MG63 (cell line): Measurements from ENCODE around the gene ACBD5. TPM values are rescaled to one million over a fixed set of nuclear protein-coding genes. Genes with fewer than 3 reads are reported as not detected.
"Not testable (repeated sequence)": the region's sequence is repeated elsewhere in the genome, so short reads cannot be mapped to it uniquely, and the experiment has no call there.

Experiments used
- DNase-seq: peaks from one replicate; pipeline ENCODE4 v3.0.0-alpha.2; 2020
- H3K27me3 ChIP-seq: fragments of 250-450 bp; sonication (Bioruptor Pico); 2 replicates; pipeline ENCODE4 v1.5.1; 2020; ENCODE audit warnings: mild to moderate bottlenecking, moderate library complexity
- H3K36me3 ChIP-seq: fragments of 250-450 bp; sonication (Bioruptor Pico); 2 replicates; pipeline ENCODE4 v1.5.1; 2020; ENCODE audit warnings: mild to moderate bottlenecking, moderate library complexity
- H3K4me3 ChIP-seq: fragments of 250-450 bp; sonication (Bioruptor Pico); 2 replicates; pipeline ENCODE4 v1.5.1; 2020; ENCODE audit warnings: mild to moderate bottlenecking, moderate library complexity
- H3K9me3 ChIP-seq: fragments of 250-450 bp; sonication (Bioruptor Pico); 2 replicates; pipeline ENCODE4 v1.5.1; 2020; ENCODE audit warnings: mild to moderate bottlenecking, moderate library complexity
- total RNA-seq: library from RNA; depleted of rRNA; stranded (reverse); fragments of >200 nt; shearing (Covaris generic); gene quantifications from 2 replicates; pipeline ENCODE4 v1.2.3, GENCODE V29; 2014; ENCODE audit warnings: low replicate concordance

Gene ACBD5
- total RNA-seq, 1 experiment from 2014 or later: 12.8 TPM

GRCh38 chr10:27244976-27245375, 4.4 kb upstream of the ACBD5 start:
- no peaks in the 10 kb centered on the region for H3K9me3 ChIP-seq
- H3K4me3 ChIP-seq: no peak overlapping the region
- DNase-seq: no peak
- H3K27me3 ChIP-seq: no peaks in the 10 kb centered on the region
- no peaks in the 10 kb centered on the region for H3K36me3 ChIP-seq

GRCh38 chr10:27242951-27243551, 2.5 kb upstream of the ACBD5 start:
- Histone ChIP-seq H3K4me3 (peak overlapping the region; percentile 75), H3K36me3 (peaks cover 2% of the 10 kb centered on the region), H3K9me3 (no peaks in the 10 kb centered on the region), H3K27me3 (no peaks in the 10 kb centered on the region)
- DNase-seq: peak; percentile 67

- Histone ChIP-seq H3K4me3 (peak overlapping the region; percentile 75), H3K36me3 (peaks cover 2% of the 10 kb centered on the region), H3K27me3 (no peaks in the 10 kb centered on the region), H3K9me3 (no peaks in the 10 kb centered on the region)
- DNase-seq: no peak
Observed at GRCh38 chr10:27242473-27242950, 1.9 kb upstream of the ACBD5 start.

GRCh38 chr10:27241652-27242472, 1.3 kb upstream of the ACBD5 start:
- Histone ChIP-seq H3K9me3 (no peaks in the 10 kb centered on the region), H3K27me3 (no peaks in the 10 kb centered on the region), H3K36me3 (peaks cover 2% of the 10 kb centered on the region), H3K4me3 (peak overlapping the region; percentile 75)
- peak; percentile 93 for DNase-seq

- Histone ChIP-seq H3K9me3 (no peaks in the 10 kb centered on the region), H3K36me3 (peaks cover 2% of the 10 kb centered on the region), H3K27me3 (no peaks in the 10 kb centered on the region), H3K4me3 (peak overlapping the region; percentile 75)
- peak; percentile 24 for DNase-seq
Observed at GRCh38 chr10:27241010-27241651, 534 bp upstream of the ACBD5 start.

GRCh38 chr10:27237531-27237930, 3.1 kb downstream of the ACBD5 start:
- DNase-seq, H3K27me3 ChIP-seq, H3K9me3 ChIP-seq: not testable (repeated sequence)

GRCh38 chr10:27236589-27237128, 3.9 kb downstream of the ACBD5 start:
- peaks cover 12% of the 10 kb centered on the region for H3K36me3 ChIP-seq
- not testable (repeated sequence) for DNase-seq, H3K4me3 ChIP-seq, H3K27me3 ChIP-seq, H3K9me3 ChIP-seq

More at GRCh38 chr10:27237531-27237930, 3.1 kb downstream of the ACBD5 start:
- H3K36me3 ChIP-seq: peaks cover 10% of the 10 kb centered on the region
- H3K4me3 ChIP-seq: not testable (repeated sequence)

- no peaks in the 10 kb centered on the region for H3K9me3 ChIP-seq
Observed at GRCh38 chr10:27235706-27236105, 4.9 kb downstream of the ACBD5 start.

GRCh38 chr10:27230022-27230421, 10.6 kb downstream of the ACBD5 start:
- H3K36me3 ChIP-seq: peaks cover 28% of the 10 kb centered on the region
- no peaks in the 10 kb centered on the region for H3K27me3 ChIP-seq
- DNase-seq: no peak
- no peaks in the 10 kb centered on the region for H3K9me3 ChIP-seq
- no peak overlapping the region for H3K4me3 ChIP-seq

More at GRCh38 chr10:27235706-27236105, 4.9 kb downstream of the ACBD5 start:
- no peak for DNase-seq
- Histone ChIP-seq H3K27me3 (no peaks in the 10 kb centered on the region), H3K4me3 (no peak overlapping the region), H3K36me3 (peaks cover 17% of the 10 kb centered on the region)

GRCh38 chr10:27225642-27226257, 14.8 kb downstream of the ACBD5 start:
- Histone ChIP-seq H3K36me3 (peaks cover 35% of the 10 kb centered on the region), H3K4me3 (no peak overlapping the region), H3K27me3 (no peaks in the 10 kb centered on the region), H3K9me3 (no peaks in the 10 kb centered on the region)
- DNase-seq: no peak

- no peaks in the 10 kb centered on the region for H3K27me3 ChIP-seq
- no peak overlapping the region for H3K4me3 ChIP-seq
- DNase-seq: no peak
- no peaks in the 10 kb centered on the region for H3K9me3 ChIP-seq
- peaks cover 38% of the 10 kb centered on the region for H3K36me3 ChIP-seq
Observed at GRCh38 chr10:27225011-27225590, 15.5 kb downstream of the ACBD5 start.

- DNase-seq: peak; percentile 23
- Histone ChIP-seq H3K27me3 (no peaks in the 10 kb centered on the region), H3K36me3 (peaks cover 33% of the 10 kb centered on the region), H3K9me3 (no peaks in the 10 kb centered on the region), H3K4me3 (no peak overlapping the region)
Observed at GRCh38 chr10:27223964-27224363, 16.6 kb downstream of the ACBD5 start.

- no peak overlapping the region for H3K4me3 ChIP-seq
- peaks cover 45% of the 10 kb centered on the region for H3K36me3 ChIP-seq
- no peak for DNase-seq
- no peaks in the 10 kb centered on the region for H3K9me3 ChIP-seq
- no peaks in the 10 kb centered on the region for H3K27me3 ChIP-seq
Observed at GRCh38 chr10:27207350-27207749, 33.2 kb downstream of the ACBD5 start.

GRCh38 chr10:27203806-27204205, 36.8 kb downstream of the ACBD5 start:
- no peaks in the 10 kb centered on the region for H3K27me3 ChIP-seq
- no peak for DNase-seq
- H3K9me3 ChIP-seq: no peaks in the 10 kb centered on the region
- H3K36me3 ChIP-seq: peaks cover 26% of the 10 kb centered on the region
- no peak overlapping the region for H3K4me3 ChIP-seq

GRCh38 chr10:27197980-27198620, 42.5 kb downstream of the ACBD5 start:
- H3K36me3 ChIP-seq: peaks cover 8% of the 10 kb centered on the region
- DNase-seq: no peak
- no peaks in the 10 kb centered on the region for H3K9me3 ChIP-seq
- no peak overlapping the region for H3K4me3 ChIP-seq
- no peaks in the 10 kb centered on the region for H3K27me3 ChIP-seq

- Histone ChIP-seq H3K9me3 (no peaks in the 10 kb centered on the region), H3K36me3 (peaks cover 11% of the 10 kb centered on the region), H3K27me3 (no peaks in the 10 kb centered on the region), H3K4me3 (no peak overlapping the region)
- peak; percentile 94 for DNase-seq
Observed at GRCh38 chr10:27192284-27192683, 48.3 kb downstream of the ACBD5 start.
